Smooth muscle cell (in vitro differentiated cells): Measurements from ENCODE around the gene SLBP. TPM values are rescaled to one million over a fixed set of nuclear protein-coding genes. Genes with fewer than 3 reads are reported as not detected.

ENCODE experiments used
- DNase-seq: peaks from one replicate; lab custom pipeline; 2025; ENCODE audit not compliant: unreplicated experiment; lab: John Stamatoyannopoulos, UW
- H2AFZ ChIP-seq: fragments of 200-600 bp; sonication (generic); 2 replicates; pipeline ENCODE4 v1.6.0; 2016; ENCODE audit warnings: antibody characterized with exemption, low read depth, mild to moderate bottlenecking
- H3F3A ChIP-seq: fragments of 200-600 bp; sonication (generic); 2 replicates; pipeline ENCODE4 v1.6.0; 2017; ENCODE audit warnings: antibody characterized with exemption, low read depth
- H3K27ac ChIP-seq: fragments of 200-600 bp; sonication (generic); 2 replicates; pipeline ENCODE4 v1.5.1; 2016; ENCODE audit warnings: low read depth, mild to moderate bottlenecking
- H3K27me3 ChIP-seq: fragments of 200-600 bp; sonication (generic); 2 replicates; pipeline ENCODE4 v1.6.1; 2016; ENCODE audit warnings: low read depth, mild to moderate bottlenecking
- H3K36me3 ChIP-seq: fragments of 200-600 bp; sonication (generic); 2 replicates; pipeline ENCODE4 v1.5.1; 2016; ENCODE audit warnings: low read depth
- H3K4me1 ChIP-seq: fragments of 200-600 bp; sonication (generic); 2 replicates; pipeline ENCODE4 v1.5.1; 2016; ENCODE audit warnings: low read depth
- H3K4me2 ChIP-seq: fragments of 200-600 bp; sonication (generic); 2 replicates; pipeline ENCODE4 v1.6.0; 2016; ENCODE audit warnings: mild to moderate bottlenecking
- H3K4me3 ChIP-seq: fragments of 200-600 bp; sonication (generic); 2 replicates; pipeline ENCODE4 v1.5.1; 2016; ENCODE audit warnings: mild to moderate bottlenecking
- H3K79me2 ChIP-seq: fragments of 200-600 bp; sonication (generic); 2 replicates; pipeline ENCODE4 v1.6.0; 2016; ENCODE audit warnings: low read depth, mild to moderate bottlenecking
- H3K9ac ChIP-seq: fragments of 200-600 bp; sonication (generic); 2 replicates; pipeline ENCODE4 v1.6.0; 2016; ENCODE audit warnings: low read depth
- H3K9me3 ChIP-seq: fragments of 200-600 bp; sonication (generic); replicated peaks from 2 replicates; pipeline ENCODE4 v1.5.1; 2016; ENCODE audit warnings: low read depth
- H4K20me1 ChIP-seq: fragments of 200-600 bp; sonication (generic); 2 replicates; pipeline ENCODE4 v1.6.0; 2016; ENCODE audit warnings: low read depth
- WGBS: methylation state at CpG from one replicate; pipeline ENCODE4 v1.1.7; 2016; ENCODE audit warnings: low lambda C conversion rate; 5-methylcytosine and 5-hydroxymethylcytosine counted together
- polyA plus RNA-seq: library from polyadenylated mRNA; unstranded; fragments of >200 nt; fragmentation: Nextera tagmentation; extraction: Ambion mirVana; gene quantifications from 2 replicates; pipeline ENCODE4 v1.2.1, GENCODE V29; 2016
- total RNA-seq: library from RNA; depleted of rRNA; stranded (reverse); fragments of >200 nt; gene quantifications from 2 replicates; pipeline ENCODE4 v1.2.3, GENCODE V29; 2014
- TF ChIP-seq, protein P1 (sequence below): fragments of 200-600 bp; sonication (generic); IDR thresholded peaks from 2 replicates; pipeline ENCODE4 v1.5.1; 2017; ENCODE audit warnings: borderline replicate concordance, mild to moderate bottlenecking, antibody characterized with exemption; ENCODE audit not compliant: insufficient read depth, poor library complexity, severe bottlenecking

Gene SLBP
- total and polyA plus RNA-seq, 2 experiments from 2014 or later: 55.4 to 63.9 TPM

GRCh38 chr4:1744552-1744951, 32.4 kb upstream of the SLBP start:
- Histone ChIP-seq H3K4me3 (no peak overlapping the region), H3K9me3 (no peaks in the 10 kb centered on the region), H3K27ac (no peak overlapping the region), H4K20me1 (no peaks in the 10 kb centered on the region), H3K4me1 (no peaks in the 10 kb centered on the region), H3K9ac (no peak overlapping the region), H3K4me2 (no peak overlapping the region), H2AFZ (no peak overlapping the region), H3F3A (no peaks in the 10 kb centered on the region), H3K36me3 (no peaks in the 10 kb centered on the region), H3K27me3 (no peaks in the 10 kb centered on the region), H3K79me2 (no peaks in the 10 kb centered on the region)
- no peak for DNase-seq
- TF ChIP-seq, protein P1, sequence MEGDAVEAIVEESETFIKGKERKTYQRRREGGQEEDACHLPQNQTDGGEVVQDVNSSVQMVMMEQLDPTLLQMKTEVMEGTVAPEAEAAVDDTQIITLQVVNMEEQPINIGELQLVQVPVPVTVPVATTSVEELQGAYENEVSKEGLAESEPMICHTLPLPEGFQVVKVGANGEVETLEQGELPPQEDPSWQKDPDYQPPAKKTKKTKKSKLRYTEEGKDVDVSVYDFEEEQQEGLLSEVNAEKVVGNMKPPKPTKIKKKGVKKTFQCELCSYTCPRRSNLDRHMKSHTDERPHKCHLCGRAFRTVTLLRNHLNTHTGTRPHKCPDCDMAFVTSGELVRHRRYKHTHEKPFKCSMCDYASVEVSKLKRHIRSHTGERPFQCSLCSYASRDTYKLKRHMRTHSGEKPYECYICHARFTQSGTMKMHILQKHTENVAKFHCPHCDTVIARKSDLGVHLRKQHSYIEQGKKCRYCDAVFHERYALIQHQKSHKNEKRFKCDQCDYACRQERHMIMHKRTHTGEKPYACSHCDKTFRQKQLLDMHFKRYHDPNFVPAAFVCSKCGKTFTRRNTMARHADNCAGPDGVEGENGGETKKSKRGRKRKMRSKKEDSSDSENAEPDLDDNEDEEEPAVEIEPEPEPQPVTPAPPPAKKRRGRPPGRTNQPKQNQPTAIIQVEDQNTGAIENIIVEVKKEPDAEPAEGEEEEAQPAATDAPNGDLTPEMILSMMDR: no peak
- 85% methylated on average over 14 of the region's 14 CpGs for WGBS

DNA sequence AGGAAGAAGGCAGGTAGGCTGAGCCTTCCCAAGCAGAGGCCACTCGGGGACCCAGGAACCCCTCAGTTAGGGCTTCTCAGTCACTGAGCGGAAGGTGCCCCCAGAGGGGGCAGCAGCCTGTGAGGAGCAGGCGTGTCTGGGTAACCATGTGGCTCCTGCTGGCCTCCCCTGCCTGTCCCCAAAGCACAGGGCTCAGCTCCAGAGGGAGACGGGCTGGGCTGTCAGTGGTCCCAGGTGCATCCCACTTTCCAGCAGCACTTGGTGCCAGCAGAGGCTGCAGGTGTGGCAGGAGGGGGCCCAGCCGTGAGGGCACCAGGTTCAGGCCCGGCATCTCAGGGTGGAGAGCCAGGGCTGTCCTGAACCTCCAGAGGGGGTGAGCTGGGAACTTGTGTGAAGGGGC, 31.9 kb upstream of the SLBP start:
- Histone ChIP-seq H3K4me2 (no peak overlapping the region), H3K9ac (no peak overlapping the region), H3K27ac (no peak overlapping the region), H3K4me1 (no peaks in the 10 kb centered on the region), H2AFZ (no peak overlapping the region), H3K4me3 (no peak overlapping the region), H3K9me3 (no peaks in the 10 kb centered on the region), H3K79me2 (no peaks in the 10 kb centered on the region), H4K20me1 (no peaks in the 10 kb centered on the region), H3K36me3 (no peaks in the 10 kb centered on the region), H3F3A (no peaks in the 10 kb centered on the region), H3K27me3 (no peaks in the 10 kb centered on the region)
- TF ChIP-seq, protein P1: no peak
- WGBS: 92% methylated on average over 5 of the region's 6 CpGs
- no peak for DNase-seq

DNA sequence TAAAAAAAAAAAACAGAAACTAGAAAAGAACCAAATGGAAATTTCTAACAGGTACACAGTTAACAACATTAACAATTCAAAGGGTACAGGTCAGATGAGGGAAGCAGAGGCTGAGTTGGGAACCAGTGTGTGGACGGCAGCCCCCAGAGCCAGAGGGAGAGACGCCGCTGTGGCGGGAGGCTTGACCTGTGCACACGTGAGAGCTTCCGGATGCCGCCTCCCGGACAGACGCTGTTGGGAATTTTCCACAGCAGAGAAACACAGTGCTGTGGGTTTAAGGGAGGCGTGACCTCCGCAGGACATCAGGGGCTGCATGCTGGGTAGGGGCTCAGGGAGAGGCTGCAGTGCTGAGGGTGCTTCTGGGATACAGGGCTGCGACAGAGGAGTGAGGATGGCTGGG, 31.4 kb upstream of the SLBP start:
- no peaks in the 10 kb centered on the region for H3K9me3 ChIP-seq
- H2AFZ ChIP-seq: no peak overlapping the region
- no peaks in the 10 kb centered on the region for H3K79me2 ChIP-seq
- H3F3A ChIP-seq: no peaks in the 10 kb centered on the region
- H3K4me1 ChIP-seq: no peaks in the 10 kb centered on the region
- 96% methylated on average over 12 of the region's 12 CpGs for WGBS
- no peak overlapping the region for H3K4me2 ChIP-seq
- H3K4me3 ChIP-seq: no peak overlapping the region
- no peak for DNase-seq
- TF ChIP-seq, protein P1: no peak
- H3K27me3 ChIP-seq: no peaks in the 10 kb centered on the region
- H3K36me3 ChIP-seq: no peaks in the 10 kb centered on the region
- no peak overlapping the region for H3K9ac ChIP-seq
- no peak overlapping the region for H3K27ac ChIP-seq
- no peaks in the 10 kb centered on the region for H4K20me1 ChIP-seq

- no peaks in the 10 kb centered on the region for H3K36me3 ChIP-seq
- no peak overlapping the region for H3K4me3 ChIP-seq
- no peak overlapping the region for H2AFZ ChIP-seq
- no peak for DNase-seq
- no peaks in the 10 kb centered on the region for H3K9me3 ChIP-seq
- TF ChIP-seq, protein P1: no peak
- no peak overlapping the region for H3K4me2 ChIP-seq
- H3K9ac ChIP-seq: no peak overlapping the region
- no peaks in the 10 kb centered on the region for H3K79me2 ChIP-seq
- no peaks in the 10 kb centered on the region for H3K4me1 ChIP-seq
- H4K20me1 ChIP-seq: no peaks in the 10 kb centered on the region
- 89% methylated on average over 13 of the region's 17 CpGs for WGBS
- no peak overlapping the region for H3K27ac ChIP-seq
- H3K27me3 ChIP-seq: no peaks in the 10 kb centered on the region
- H3F3A ChIP-seq: no peaks in the 10 kb centered on the region
Measured at GRCh38 chr4:1741208-1741607, 29.1 kb upstream of the SLBP start.
